Loucy (cell line): ENCODE measurements around the gene LYRM9.
"Not testable (repeated sequence)": the region's sequence is repeated elsewhere in the genome, so short reads cannot be mapped to it uniquely, and the experiment has no call there.

Experiments used
- H2AFZ ChIP-seq: fragments of 200-600 bp; sonication (generic); 2 replicates; pipeline ENCODE4 v1.6.0; 2016; ENCODE audit warnings: antibody characterized with exemption, mild to moderate bottlenecking, low read length, moderate library complexity
- H3F3A ChIP-seq: fragments of 200-600 bp; 2 replicates; pipeline ENCODE4 v1.6.0; 2016; ENCODE audit warnings: antibody characterized with exemption, low read depth, mild to moderate bottlenecking
- H3K27me3 ChIP-seq: fragments of 200-600 bp; sonication (generic); 2 replicates; pipeline ENCODE4 v1.6.1; 2014; ENCODE audit warnings: low read length, mild to moderate bottlenecking; ENCODE audit not compliant: insufficient read depth, poor library complexity, severe bottlenecking
- H3K36me3 ChIP-seq: fragments of 200-600 bp; sonication (generic); 2 replicates; pipeline ENCODE4 v1.6.1; 2016; ENCODE audit warnings: low read length; ENCODE audit not compliant: insufficient read depth
- H3K4me1 ChIP-seq: fragments of 200-600 bp; sonication (generic); 2 replicates; pipeline ENCODE4 v1.5.1; 2014; ENCODE audit warnings: low read length, mild to moderate bottlenecking; ENCODE audit not compliant: insufficient read depth, poor library complexity, severe bottlenecking
- H3K4me2 ChIP-seq: fragments of 200-600 bp; sonication (generic); 2 replicates; pipeline ENCODE4 v1.6.0; 2014; ENCODE audit warnings: antibody characterized with exemption, low read length, low read depth, mild to moderate bottlenecking; ENCODE audit not compliant: poor library complexity, severe bottlenecking
- H3K4me3 ChIP-seq: fragments of 200-600 bp; sonication (generic); 2 replicates; pipeline ENCODE4 v1.5.1; 2014; ENCODE audit warnings: low read length, mild to moderate bottlenecking, mixed read lengths; ENCODE audit not compliant: poor library complexity, severe bottlenecking
- H3K79me2 ChIP-seq: fragments of 200-600 bp; sonication (generic); 2 replicates; pipeline ENCODE4 v1.6.1; 2014; ENCODE audit warnings: low read length; ENCODE audit not compliant: insufficient read depth
- H3K9ac ChIP-seq: fragments of 200-600 bp; sonication (generic); 2 replicates; pipeline ENCODE4 v1.6.0; 2014; ENCODE audit warnings: mild to moderate bottlenecking, low read depth, low read length, moderate library complexity; ENCODE audit not compliant: poor library complexity, severe bottlenecking
- H3K9me2 ChIP-seq: fragments of 200-600 bp; sonication (generic); replicated peaks from 2 replicates; pipeline ENCODE4 v1.6.1; 2016; ENCODE audit warnings: low read depth, low read length, mixed read lengths
- H3K9me3 ChIP-seq: fragments of 200-600 bp; sonication (generic); 2 replicates; pipeline ENCODE4 v1.6.1; 2014; ENCODE audit warnings: mild to moderate bottlenecking, antibody characterized with exemption, low read length, low read depth; ENCODE audit not compliant: insufficient read depth
- H4K20me1 ChIP-seq: fragments of 200-600 bp; sonication (generic); 2 replicates; pipeline ENCODE4 v1.6.0; 2014; ENCODE audit warnings: antibody characterized with exemption, low read length, mild to moderate bottlenecking; ENCODE audit not compliant: insufficient read depth, poor library complexity, severe bottlenecking
- CTCF ChIP-seq: fragments of 200-600 bp; sonication (generic); conservative IDR thresholded peaks from 2 replicates; pipeline ENCODE4 v1.5.1; 2014; ENCODE audit warnings: mild to moderate bottlenecking, antibody characterized with exemption, low read length
- EZH2phosphoT487 ChIP-seq: fragments of 200-600 bp; IDR thresholded peaks from 2 replicates; pipeline ENCODE4 v1.6.1; 2018; ENCODE audit warnings: antibody characterized with exemption, mild to moderate bottlenecking, moderate library complexity, borderline replicate concordance

Gene LYRM9

GRCh38 chr17:27832831-27833230 lies 60.3 kb downstream of the LYRM9 start:
- no peaks in the 10 kb centered on the region for H4K20me1 ChIP-seq
- TF ChIP-seq EZH2phosphoT487: no peak
- no peak for TF ChIP-seq CTCF
- no peak overlapping the region for H3K4me3 ChIP-seq
- no peaks in the 10 kb centered on the region for H3K4me1 ChIP-seq
- H3K4me2 ChIP-seq: no peak overlapping the region
- H2AFZ ChIP-seq: no peak overlapping the region
- H3F3A ChIP-seq: no peaks in the 10 kb centered on the region
- H3K36me3 ChIP-seq: no peaks in the 10 kb centered on the region
- no peaks in the 10 kb centered on the region for H3K9me3 ChIP-seq
- H3K9ac ChIP-seq: no peak overlapping the region
- no peaks in the 10 kb centered on the region for H3K27me3 ChIP-seq
- no peaks in the 10 kb centered on the region for H3K79me2 ChIP-seq
- H3K9me2 ChIP-seq: no peaks in the 10 kb centered on the region

GRCh38 chr17:27829888-27830287 lies 63.3 kb downstream of the LYRM9 start:
- H3K9ac ChIP-seq, H3K4me2 ChIP-seq, H4K20me1 ChIP-seq, H3K36me3 ChIP-seq, H3K27me3 ChIP-seq, H3K79me2 ChIP-seq, H3F3A ChIP-seq, H3K4me1 ChIP-seq, H3K9me3 ChIP-seq, H3K9me2 ChIP-seq, H3K4me3 ChIP-seq, H2AFZ ChIP-seq: not testable (repeated sequence)

- not testable (repeated sequence) for H3F3A ChIP-seq, H2AFZ ChIP-seq, H3K9me2 ChIP-seq, H3K9me3 ChIP-seq, H3K36me3 ChIP-seq, H3K4me1 ChIP-seq, H3K4me3 ChIP-seq, H3K4me2 ChIP-seq, H3K27me3 ChIP-seq, H3K79me2 ChIP-seq, H3K9ac ChIP-seq, H4K20me1 ChIP-seq
These were observed 63.9 kb downstream of the LYRM9 start for GRCh38 chr17:27829143-27829711.
